ENCODE measurements around the gene TAGLN.
"Not testable (repeated sequence)": the region's sequence is repeated elsewhere in the genome, so short reads cannot be mapped to it uniquely, and the experiment has no call there.

TAGLN gene

GRCh38 chr11:117197006-117197405 lies 2.2 kb upstream of the TAGLN start:
- no peak for DNase-seq

DNA sequence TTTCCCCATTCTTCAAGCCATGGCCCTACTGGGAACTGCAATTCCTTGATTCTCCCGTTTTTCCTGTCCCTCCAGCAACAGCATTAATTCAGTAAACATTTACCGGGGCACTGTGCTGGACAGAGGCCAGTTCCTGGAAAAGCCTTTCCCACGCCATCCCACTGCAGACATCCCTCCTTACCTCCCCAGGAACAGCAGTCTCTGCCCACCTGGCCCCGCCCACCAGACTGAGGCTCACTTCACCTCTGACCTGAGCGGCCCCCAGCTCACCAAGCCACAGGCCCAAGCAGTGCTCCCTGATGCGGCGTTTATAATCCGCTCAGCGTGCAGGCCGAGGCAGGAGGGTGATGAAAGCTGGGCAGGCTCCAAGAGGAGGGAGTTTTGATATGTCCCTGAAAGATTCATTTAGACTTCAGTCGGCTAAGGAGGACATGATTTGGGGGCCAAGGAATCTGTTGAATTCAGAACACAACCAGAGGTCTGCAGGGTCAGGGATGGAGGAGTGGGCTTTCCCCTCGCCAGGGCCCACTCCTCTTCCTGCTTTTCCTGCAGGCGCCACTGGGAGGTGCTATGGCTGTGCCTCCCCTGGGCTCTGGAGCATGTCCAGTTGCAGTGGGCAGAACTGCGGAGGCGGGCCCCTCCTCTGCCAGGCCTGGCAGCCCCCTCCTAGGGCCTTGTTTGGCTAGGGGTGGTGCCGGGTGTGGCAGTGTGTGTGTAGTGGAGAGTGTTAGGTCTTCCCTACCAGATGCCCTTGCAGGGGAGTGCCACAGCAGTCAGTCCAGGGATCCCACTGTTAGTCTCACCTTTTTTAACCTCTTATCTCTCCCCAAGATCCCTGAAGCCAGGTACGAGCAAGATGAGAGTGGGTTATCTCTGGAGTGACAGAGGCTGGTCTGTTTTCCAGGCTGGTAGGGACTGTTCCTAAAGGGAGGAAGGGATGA lies 1.4 kb upstream of the TAGLN start:
- no peak for DNase-seq

- DNase-seq, result no peak
Measured at GRCh38 chr11:117198613-117199012, 557 bp upstream of the TAGLN start.

- DNase-seq, result no peak
Measured at GRCh38 chr11:117199916-117200812, 994 bp downstream of the TAGLN start.

- DNase-seq, result no peak
Measured at GRCh38 chr11:117200813-117201657, 1.9 kb downstream of the TAGLN start.

DNA sequence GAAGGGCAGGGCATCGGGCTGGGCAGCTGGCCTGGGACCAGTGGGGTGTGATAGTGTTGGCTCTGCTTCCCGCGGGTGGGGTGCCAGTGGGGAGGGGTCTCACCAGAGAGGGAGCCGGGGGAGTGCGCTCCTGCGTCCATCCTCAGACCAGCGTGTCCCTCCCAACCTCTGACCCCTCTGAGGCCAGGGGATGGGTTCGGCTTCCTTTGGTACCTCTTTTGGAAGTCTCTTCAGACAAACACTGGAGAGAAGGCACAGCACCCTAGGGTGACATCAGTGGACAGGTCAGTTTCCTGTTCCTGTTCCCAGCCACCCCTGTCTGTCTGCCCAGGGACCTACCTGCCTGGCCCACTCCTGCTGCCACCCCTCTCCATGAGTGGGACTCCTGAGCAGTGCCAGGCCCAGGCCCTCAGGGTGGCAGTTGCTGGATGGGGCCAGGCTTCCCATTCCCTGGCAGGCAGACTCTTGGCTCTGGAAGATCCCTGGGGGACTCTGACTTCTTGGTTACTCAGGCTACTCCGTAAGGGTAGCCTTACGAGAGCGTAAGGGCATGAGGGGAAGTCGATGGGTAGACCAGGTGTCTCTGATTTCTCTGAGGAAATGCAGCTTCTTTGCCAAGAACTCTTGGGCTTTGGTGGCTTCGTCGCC lies 2.6 kb downstream of the TAGLN start:
- DNase-seq, result no peak

- DNase-seq, result no peak
Measured at GRCh38 chr11:117202386-117203068, 3.4 kb downstream of the TAGLN start.

- no peak for DNase-seq
Measured at GRCh38 chr11:117203069-117203407, 3.9 kb downstream of the TAGLN start.

DNA sequence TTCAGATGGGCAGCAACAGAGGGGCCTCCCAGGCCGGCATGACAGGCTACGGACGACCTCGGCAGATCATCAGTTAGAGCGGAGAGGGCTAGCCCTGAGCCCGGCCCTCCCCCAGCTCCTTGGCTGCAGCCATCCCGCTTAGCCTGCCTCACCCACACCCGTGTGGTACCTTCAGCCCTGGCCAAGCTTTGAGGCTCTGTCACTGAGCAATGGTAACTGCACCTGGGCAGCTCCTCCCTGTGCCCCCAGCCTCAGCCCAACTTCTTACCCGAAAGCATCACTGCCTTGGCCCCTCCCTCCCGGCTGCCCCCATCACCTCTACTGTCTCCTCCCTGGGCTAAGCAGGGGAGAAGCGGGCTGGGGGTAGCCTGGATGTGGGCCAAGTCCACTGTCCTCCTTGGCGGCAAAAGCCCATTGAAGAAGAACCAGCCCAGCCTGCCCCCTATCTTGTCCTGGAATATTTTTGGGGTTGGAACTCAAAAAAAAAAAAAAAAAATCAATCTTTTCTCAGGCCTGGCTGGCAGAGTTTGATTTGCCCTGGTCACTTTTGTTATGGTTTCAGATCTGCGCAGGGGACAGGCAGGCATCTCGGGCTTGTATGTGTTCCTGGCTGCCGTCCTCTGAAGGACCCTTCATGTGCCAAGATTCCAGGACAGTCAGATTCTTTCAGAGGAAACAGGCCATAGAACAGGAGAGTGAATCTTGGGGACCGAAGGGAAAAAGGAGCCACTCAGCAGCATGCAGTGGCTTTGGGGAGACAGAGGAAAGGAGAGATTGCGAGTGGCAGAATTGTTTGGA lies 5.3 kb downstream of the TAGLN start:
- no peak for DNase-seq

- no peak for DNase-seq
Measured at GRCh38 chr11:117205211-117205818, 6.1 kb downstream of the TAGLN start.

- not testable (repeated sequence) for DNase-seq
Measured at GRCh38 chr11:117206111-117206510, 6.9 kb downstream of the TAGLN start.

- not testable (repeated sequence) for DNase-seq
Measured at GRCh38 chr11:117206859-117207258, 7.7 kb downstream of the TAGLN start.

DNA sequence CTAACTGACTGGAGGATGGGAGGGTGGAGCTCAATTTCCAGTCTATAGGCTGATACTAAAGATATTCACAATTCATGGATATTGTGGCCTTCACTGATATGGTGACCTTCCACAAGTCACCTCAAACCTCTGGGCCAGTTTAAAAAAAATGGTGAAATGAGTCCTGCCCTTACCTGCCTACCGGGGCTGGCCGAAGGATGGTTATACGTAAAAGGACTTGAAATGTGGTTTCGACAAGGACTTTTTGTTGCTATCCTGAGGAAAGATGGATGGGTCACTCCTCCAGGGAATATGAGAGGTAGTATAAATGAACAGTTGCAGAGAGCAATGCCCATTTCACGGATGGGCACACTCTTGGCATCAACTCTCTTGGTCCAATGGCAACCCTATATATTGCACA lies 8.3 kb downstream of the TAGLN start:
- DNase-seq, result not testable (repeated sequence)

GRCh38 chr11:117208710-117209109 lies 9.5 kb downstream of the TAGLN start:
- DNase-seq, result not testable (repeated sequence)

- DNase-seq, result not testable (repeated sequence)
Measured at GRCh38 chr11:117209351-117210125, 10.4 kb downstream of the TAGLN start.

- DNase-seq, result no peak
Measured at GRCh38 chr11:117210620-117211019, 11.4 kb downstream of the TAGLN start.

DNA sequence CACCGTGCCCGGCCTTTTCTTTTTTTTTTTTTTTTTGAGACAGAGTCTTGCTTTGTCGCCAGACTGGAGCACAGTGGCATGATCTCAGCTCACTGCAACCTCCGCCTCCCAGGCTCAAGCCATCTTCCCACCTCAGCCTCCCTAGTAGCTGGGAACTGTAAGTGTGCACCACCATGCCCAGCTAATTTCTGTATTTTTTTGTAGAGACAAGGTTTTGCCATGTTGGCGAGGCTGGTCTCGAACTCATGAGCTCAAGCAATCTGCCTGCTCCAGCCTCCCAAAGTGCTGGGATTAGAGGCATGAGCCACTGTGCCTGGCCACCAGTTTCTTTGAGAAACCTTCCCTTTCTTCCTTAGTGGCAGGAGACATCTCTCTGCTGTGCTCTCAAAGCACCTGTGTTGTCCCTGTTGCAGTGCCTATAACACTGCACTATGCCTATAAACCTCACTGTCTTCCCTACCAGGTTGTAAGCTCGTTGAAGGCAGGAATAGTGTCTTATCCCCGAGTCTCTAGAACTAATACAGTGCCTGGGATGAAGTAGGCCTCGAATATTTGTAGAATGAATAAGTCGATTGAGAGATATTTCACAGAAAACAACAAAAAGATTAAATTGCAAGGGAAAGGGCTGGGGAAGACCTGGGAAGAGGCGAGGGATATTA lies 13.7 kb downstream of the TAGLN start:
- no peak for DNase-seq

GRCh38 chr11:117214404-117215110 lies 15.4 kb downstream of the TAGLN start:
- no peak for DNase-seq
